ENCODE results near the gene ADCYAP1R1.

DNA sequence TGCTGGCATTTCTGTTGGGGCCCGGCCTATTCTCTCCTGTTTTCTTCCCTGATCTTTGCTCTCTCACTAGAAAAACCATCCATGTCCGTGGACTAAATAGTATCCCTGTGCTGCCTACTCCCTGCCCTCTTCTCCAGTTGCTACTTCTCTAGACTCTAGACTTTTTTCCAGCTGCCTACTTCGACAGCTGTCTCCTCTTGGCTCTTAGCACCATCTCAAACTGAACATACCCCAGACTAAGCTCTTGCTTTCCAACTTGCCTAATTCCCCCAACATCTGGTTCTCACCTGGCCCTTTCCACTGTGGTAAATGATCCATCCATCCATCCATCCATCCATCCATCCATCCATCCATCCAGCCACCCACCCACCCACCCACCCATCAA lies 19.5 kb downstream of the ADCYAP1R1 start:
- TF ChIP-seq, protein P1, sequence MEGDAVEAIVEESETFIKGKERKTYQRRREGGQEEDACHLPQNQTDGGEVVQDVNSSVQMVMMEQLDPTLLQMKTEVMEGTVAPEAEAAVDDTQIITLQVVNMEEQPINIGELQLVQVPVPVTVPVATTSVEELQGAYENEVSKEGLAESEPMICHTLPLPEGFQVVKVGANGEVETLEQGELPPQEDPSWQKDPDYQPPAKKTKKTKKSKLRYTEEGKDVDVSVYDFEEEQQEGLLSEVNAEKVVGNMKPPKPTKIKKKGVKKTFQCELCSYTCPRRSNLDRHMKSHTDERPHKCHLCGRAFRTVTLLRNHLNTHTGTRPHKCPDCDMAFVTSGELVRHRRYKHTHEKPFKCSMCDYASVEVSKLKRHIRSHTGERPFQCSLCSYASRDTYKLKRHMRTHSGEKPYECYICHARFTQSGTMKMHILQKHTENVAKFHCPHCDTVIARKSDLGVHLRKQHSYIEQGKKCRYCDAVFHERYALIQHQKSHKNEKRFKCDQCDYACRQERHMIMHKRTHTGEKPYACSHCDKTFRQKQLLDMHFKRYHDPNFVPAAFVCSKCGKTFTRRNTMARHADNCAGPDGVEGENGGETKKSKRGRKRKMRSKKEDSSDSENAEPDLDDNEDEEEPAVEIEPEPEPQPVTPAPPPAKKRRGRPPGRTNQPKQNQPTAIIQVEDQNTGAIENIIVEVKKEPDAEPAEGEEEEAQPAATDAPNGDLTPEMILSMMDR (IDR thresholded peaks at IDR 0.05; ENCODE audit: borderline replicate concordance, extremely low read depth, low read length, poor library complexity, severe bottlenecking) = no peak
- TF ChIP-seq EZH2 (IDR thresholded peaks at IDR 0.05; ENCODE audit: borderline replicate concordance, low read depth, low read length, severe bottlenecking) = no peak
